HEK293T (cell line): Measurements from ENCODE around the gene NFKBIA.

ENCODE experiments used
- CTCF ChIA-PET: fragments of 350-600 bp; formaldehyde crosslinking; extraction: SDS; loops from one replicate; lab custom pipeline; 2021; ENCODE audit warnings: antibody characterized with exemption, inconsistent platforms; lab: Yijun Ruan, JAX
- POLR2A ChIA-PET: fragments of 350-600 bp; formaldehyde crosslinking; extraction: SDS; loops from one replicate; lab custom pipeline; 2020; ENCODE audit warnings: antibody characterized with exemption, inconsistent platforms; lab: Yijun Ruan, JAX
- DNase-seq: peaks from one replicate; pipeline ENCODE4 v3.0.0; 2012; ENCODE audit warnings: mixed read lengths; ENCODE audit errors: extremely low spot score
- ARNT ChIP-seq: fragments of 450-650 bp; IDR thresholded peaks from 2 replicates; pipeline ENCODE4 v1.6.1; 2017; ENCODE audit warnings: mild to moderate bottlenecking
- BHLHE40 ChIP-seq: fragments of 450-650 bp; IDR thresholded peaks from 2 replicates; pipeline ENCODE4 v1.6.1; 2016; ENCODE audit warnings: mild to moderate bottlenecking, moderate library complexity, borderline replicate concordance
- CTBP1 ChIP-seq: fragments of 450-650 bp; IDR thresholded peaks from 2 replicates; pipeline ENCODE4 v1.6.1; 2016; ENCODE audit warnings: borderline replicate concordance
- ELF4 ChIP-seq: fragments of 450-650 bp; IDR thresholded peaks from 2 replicates; pipeline ENCODE4 v1.6.1; 2017; ENCODE audit warnings: antibody characterized with exemption
- FOXA1 ChIP-seq: fragments of 450-650 bp; IDR thresholded peaks from 2 replicates; pipeline ENCODE4 v1.6.1; 2016; ENCODE audit warnings: mild to moderate bottlenecking
- FOXK2 ChIP-seq: fragments of 450-650 bp; IDR thresholded peaks from 2 replicates; pipeline ENCODE4 v1.6.1; 2016; ENCODE audit warnings: mild to moderate bottlenecking
- FOXM1 ChIP-seq: fragments of 450-650 bp; IDR thresholded peaks from 2 replicates; pipeline ENCODE4 v1.6.1; 2017; ENCODE audit warnings: mild to moderate bottlenecking, borderline replicate concordance
- HDGF ChIP-seq: fragments of 450-650 bp; IDR thresholded peaks from 2 replicates; pipeline ENCODE4 v1.6.1; 2017; ENCODE audit warnings: antibody characterized with exemption, borderline replicate concordance
- L3MBTL2 ChIP-seq: fragments of 450-650 bp; conservative IDR thresholded peaks from 2 replicates; pipeline ENCODE4 v1.6.1; 2016; ENCODE audit warnings: mild to moderate bottlenecking
- LEF1 ChIP-seq: fragments of 450-650 bp; IDR thresholded peaks from 2 replicates; pipeline ENCODE4 v1.6.1; 2017; ENCODE audit warnings: mild to moderate bottlenecking, borderline replicate concordance
- NFRKB ChIP-seq: fragments of 450-650 bp; IDR thresholded peaks from 2 replicates; pipeline ENCODE4 v1.6.1; 2016; ENCODE audit warnings: mild to moderate bottlenecking, moderate library complexity
- SP1 ChIP-seq: fragments of 450-650 bp; IDR thresholded peaks from 2 replicates; pipeline ENCODE4 v1.6.1; 2017
- SUZ12 ChIP-seq: fragments of 450-650 bp; IDR thresholded peaks from 2 replicates; pipeline ENCODE4 v1.6.1; 2016; ENCODE audit warnings: mild to moderate bottlenecking
- TARDBP ChIP-seq: fragments of 450-650 bp; IDR thresholded peaks from 2 replicates; pipeline ENCODE4 v1.6.1; 2016
- ZNF384 ChIP-seq: fragments of 450-650 bp; IDR thresholded peaks from 2 replicates; pipeline ENCODE4 v1.6.1; 2016
- TF ChIP-seq, protein P1 (sequence below): fragments of 450-650 bp; IDR thresholded peaks from 2 replicates; pipeline ENCODE4 v1.6.1; 2016

NFKBIA gene

DNA sequence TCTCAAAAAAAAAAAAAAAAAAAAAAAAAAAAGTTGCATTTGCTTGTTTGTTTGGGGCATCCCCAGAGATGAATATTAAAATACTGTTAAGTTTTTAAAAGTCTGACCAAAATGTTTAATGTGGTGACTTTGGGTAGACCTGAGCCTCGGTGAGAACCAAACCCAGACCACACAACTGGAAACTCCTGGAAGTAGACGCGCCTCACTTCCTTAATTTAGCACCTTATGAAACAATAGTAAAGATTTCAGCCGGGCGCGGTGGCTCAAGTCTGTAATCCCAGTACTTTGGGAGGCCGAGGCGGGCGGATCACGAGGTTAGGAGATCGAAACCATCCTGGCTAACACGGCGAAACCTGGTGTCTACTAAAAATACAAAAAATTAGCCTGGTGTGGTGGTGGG is 9.3 kb downstream of the NFKBIA start:
- no peak for DNase-seq
- CTCF ChIA-PET = no interaction called here
- POLR2A ChIA-PET = interaction anchor here (2.9 kb wide), 1 partner anchor 8 kb away, joined by 17 read pairs; the partner anchor contains the start of gene NFKBIA
- TF ChIP-seq LEF1 (no peak), FOXK2 (no peak), SUZ12 (no peak), NFRKB (no peak), ZNF384 (no peak), HDGF (no peak), L3MBTL2 (no peak), SP1 (no peak), FOXM1 (no peak), TARDBP (no peak), ELF4 (no peak), ARNT (no peak)
- TF ChIP-seq, protein P1, sequence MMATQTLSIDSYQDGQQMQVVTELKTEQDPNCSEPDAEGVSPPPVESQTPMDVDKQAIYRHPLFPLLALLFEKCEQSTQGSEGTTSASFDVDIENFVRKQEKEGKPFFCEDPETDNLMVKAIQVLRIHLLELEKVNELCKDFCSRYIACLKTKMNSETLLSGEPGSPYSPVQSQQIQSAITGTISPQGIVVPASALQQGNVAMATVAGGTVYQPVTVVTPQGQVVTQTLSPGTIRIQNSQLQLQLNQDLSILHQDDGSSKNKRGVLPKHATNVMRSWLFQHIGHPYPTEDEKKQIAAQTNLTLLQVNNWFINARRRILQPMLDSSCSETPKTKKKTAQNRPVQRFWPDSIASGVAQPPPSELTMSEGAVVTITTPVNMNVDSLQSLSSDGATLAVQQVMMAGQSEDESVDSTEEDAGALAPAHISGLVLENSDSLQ = no peak

- TF ChIP-seq L3MBTL2 = no peak
- no peak for TF ChIP-seq ZNF384
- no peak for TF ChIP-seq SUZ12
- no peak for TF ChIP-seq FOXM1
- ChIA-PET CTCF (interaction anchor here (1.0 kb wide), 1 partner anchor 179 kb away, joined by 3 read pairs; no protein-coding TSS in a partner anchor), POLR2A (interaction anchor here (1.1 to 2.9 kb wide), 2 partner anchors 9 to 102 kb away, joined by 5 to 17 read pairs; partner anchors contain the start of genes NFKBIA and PSMA6)
- no peak for DNase-seq
These were observed 10.1 kb downstream of the NFKBIA start for GRCh38 chr14:35394326-35395013.

DNA sequence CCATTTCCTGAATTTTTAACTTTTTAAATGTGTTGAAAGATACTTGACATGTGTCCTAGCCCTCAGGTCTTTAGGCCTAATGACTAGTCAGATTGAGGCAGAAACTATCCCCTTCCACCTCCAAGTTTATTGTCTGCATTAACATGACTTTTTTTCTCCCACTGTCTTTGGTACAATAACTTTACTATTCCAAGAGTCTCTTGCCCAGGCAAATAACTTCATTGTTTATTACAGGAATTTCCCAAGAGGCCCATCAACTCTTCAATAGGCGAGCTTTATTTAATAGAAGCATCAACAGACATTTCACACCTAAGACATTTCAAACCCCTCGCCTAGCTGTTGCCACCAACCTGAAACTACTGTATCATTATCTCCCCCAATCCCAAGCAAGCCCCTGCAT is 10.7 kb downstream of the NFKBIA start:
- CTCF ChIA-PET = interaction anchor here (1.0 kb wide), 1 partner anchor 178 kb away, joined by 3 read pairs; no protein-coding TSS in a partner anchor
- no peak for DNase-seq
- TF ChIP-seq FOXM1 (no peak), SUZ12 (no peak)
- TF ChIP-seq, protein P1 = no peak
- POLR2A ChIA-PET = interaction anchor here (1.1 to 2.9 kb wide), 2 partner anchors 10 to 102 kb away, joined by 5 to 17 read pairs; partner anchors contain the start of genes NFKBIA and PSMA6

- TF ChIP-seq ZNF384 = no peak
- TF ChIP-seq ELF4 = no peak
- CTCF ChIA-PET = interaction anchor here (0.7 kb wide), 1 partner anchor 739 kb away, joined by 3 read pairs; no protein-coding TSS in a partner anchor
- no peak for DNase-seq
- POLR2A ChIA-PET = interaction anchor here (1.3 kb wide), 1 partner anchor 100 kb away, joined by 3 read pairs; the partner anchor contains the start of gene PSMA6
These were observed 12.4 kb downstream of the NFKBIA start for GRCh38 chr14:35392103-35392502.

GRCh38 chr14:35391388-35391710 is 13.2 kb downstream of the NFKBIA start:
- CTCF ChIA-PET = interaction anchor here (0.5 kb wide), 1 partner anchor 95 kb away, joined by 3 read pairs; no protein-coding TSS in a partner anchor
- DNase-seq = no peak
- TF ChIP-seq SUZ12 = no peak
- no peak for TF ChIP-seq TARDBP
- POLR2A ChIA-PET = no interaction called here

GRCh38 chr14:35390577-35391387 is 13.8 kb downstream of the NFKBIA start:
- ChIA-PET POLR2A (no interaction called here), CTCF (interaction anchor here (0.5 kb wide), 1 partner anchor 94 kb away, joined by 3 read pairs; no protein-coding TSS in a partner anchor)
- DNase-seq = no peak
- TF ChIP-seq, protein P1 = peak; percentile 85
- no peak for TF ChIP-seq CTBP1

- ChIA-PET CTCF (no interaction called here), POLR2A (no interaction called here)
- no peak for DNase-seq
- TF ChIP-seq CTBP1 (no peak), FOXA1 (no peak), BHLHE40 (no peak), TARDBP (no peak), ZNF384 (no peak), L3MBTL2 (no peak), SUZ12 (no peak), LEF1 (no peak), HDGF (no peak), FOXM1 (no peak), SP1 (no peak), FOXK2 (no peak), NFRKB (no peak), ELF4 (no peak)
- TF ChIP-seq, protein P1 = no peak
These were observed 15.3 kb downstream of the NFKBIA start for GRCh38 chr14:35389315-35389667.
